Activated naive CD4-positive, alpha-beta T cell (primary cell): ENCODE measurements around the gene AFF4.
A peak's percentile ranks its signal among the peaks of the same experiment; 100 is the strongest.

Experiments used
- DNase-seq, 4 experiments: peaks; one replicate each; lab custom pipeline; 2025; lab: John Stamatoyannopoulos, UW

Gene AFF4

DNA sequence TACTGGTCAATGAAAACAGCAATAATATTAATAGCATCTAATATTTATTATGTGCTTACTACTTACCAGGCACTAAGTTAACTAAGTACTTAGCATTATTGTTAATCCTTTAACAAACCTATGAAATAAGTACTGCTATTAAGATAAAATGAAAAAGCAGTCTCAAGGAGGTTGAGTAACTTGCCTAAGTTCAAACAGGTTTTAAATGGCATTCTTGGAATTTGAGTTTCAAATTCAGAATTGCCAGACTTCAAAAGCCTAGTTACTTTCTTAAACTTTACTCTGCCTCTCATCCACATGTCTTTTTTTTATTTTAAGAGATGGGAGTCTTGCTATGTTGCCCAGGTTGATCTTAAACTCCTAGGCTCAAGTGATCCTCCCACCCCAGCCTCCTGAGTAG, 73.9 kb downstream of the AFF4 start:
- no peak for DNase-seq

DNA sequence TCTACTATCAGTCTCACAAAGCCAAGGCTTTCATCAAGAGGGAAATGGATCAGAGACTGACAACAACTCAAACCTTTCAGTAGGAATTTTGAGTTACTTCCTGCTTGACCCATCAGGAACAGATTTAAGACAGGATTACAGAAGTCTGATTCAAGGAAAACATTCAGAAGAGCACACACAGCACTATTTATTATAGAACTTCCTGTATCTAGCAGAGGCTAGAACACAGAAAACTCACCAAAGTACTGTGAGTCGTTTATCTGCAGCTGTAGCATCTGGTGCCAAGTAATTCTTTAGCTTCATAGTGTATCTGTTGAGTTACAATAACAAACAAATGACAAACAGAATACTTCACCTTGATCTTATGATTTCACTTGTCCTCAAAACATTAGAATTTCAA, 76.2 kb downstream of the AFF4 start:
- DNase-seq, result no peak

DNA sequence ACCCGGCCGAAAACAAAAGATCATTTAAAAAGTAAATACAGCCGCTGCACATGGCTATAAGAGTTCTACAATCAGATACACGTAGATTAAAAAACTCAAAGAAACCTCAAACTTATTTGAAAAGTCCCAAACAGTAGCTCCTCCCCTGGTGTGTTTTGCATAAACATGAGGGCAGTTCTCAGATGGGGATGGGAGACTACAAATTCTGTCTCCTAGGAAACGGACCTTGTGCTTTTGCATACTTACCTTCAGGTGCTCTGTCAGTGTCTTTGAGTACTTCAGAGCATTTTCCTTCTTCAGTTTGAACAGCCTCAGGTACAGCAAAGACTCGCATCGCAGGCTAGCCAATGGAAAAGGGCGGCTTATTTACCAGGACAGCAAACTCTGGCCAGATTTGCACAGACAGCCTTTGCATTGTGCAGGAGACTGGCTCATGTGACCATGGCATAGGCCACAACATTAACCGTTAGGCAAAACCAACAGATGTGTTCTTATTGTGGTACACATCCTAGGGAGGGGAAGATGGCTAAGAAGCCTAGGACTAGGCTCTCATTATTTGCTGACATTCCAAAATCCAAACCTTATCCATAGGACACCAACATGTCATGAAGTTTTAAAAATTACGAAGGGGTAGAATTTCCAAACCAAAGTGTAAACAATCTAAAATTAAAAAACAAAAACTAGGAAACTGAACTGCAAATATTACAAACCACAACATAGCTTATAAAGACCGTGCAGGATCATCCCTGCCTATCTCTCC, 77.2 kb downstream of the AFF4 start:
- no peak for DNase-seq

DNA sequence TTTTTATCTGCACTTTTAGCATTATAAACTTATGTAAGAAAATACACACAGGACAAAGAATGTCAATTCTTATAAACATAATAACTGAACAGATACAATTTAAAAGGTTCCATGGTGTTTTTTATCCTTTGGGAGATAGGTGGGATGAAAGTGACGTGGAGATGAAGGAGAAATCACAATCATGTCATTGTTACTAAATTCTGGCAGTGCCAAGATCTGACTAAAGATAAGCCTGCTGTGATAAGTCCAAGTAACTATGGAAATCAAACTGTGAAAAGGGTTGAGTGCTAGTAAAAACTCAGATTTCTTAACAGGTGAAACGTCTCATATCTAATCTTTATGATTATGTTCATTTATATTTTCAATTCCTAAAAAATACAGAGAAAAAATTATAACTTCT, 78.9 kb downstream of the AFF4 start:
- DNase-seq, result no peak

DNA sequence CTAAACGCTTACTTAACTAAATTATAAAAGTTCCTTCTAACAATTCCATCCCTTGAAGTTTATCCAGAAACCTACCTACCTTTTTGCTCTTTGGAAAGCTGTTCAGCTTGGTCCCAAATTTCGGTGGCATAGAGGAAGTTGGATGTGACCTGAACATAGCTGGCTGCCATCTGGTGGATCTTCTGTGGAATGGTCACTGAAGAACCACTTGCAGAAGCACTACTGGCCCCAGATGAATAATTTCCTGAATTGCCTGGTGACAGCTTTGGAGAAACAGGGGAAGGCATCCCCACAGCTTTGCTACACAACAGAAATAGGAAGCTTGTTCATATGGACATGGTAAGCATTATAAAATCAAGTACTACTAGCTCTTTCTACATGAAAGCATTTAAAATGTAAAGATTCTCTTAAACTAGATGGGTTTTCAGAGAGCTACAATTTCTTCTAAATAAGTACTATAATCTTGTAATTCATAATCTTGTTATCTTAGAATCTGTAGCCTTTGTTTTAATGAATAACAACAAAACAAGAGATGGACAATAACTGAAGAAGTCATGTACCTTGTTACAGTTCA, 80.1 kb downstream of the AFF4 start:
- DNase-seq, result no peak

DNA sequence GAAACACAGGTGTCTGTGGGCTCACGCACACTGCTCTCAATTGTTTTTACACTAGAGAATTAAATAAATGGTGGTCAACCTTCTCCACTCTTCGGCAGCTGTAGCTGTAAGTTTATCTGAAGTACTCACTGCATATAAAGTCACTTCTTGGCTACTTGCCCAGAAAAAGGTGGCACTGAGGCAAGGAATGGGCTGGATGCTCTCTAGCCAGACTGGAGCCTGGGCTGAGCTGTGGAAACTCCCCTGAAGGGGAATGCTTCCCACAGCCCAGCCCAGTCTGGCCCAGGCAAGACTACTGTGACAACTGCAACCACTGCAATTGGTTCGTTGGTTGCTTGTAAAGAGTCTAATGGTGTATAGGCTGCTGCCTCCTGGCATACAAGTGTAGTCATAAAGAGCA, 85.5 kb downstream of the AFF4 start:
- no peak for DNase-seq

DNA sequence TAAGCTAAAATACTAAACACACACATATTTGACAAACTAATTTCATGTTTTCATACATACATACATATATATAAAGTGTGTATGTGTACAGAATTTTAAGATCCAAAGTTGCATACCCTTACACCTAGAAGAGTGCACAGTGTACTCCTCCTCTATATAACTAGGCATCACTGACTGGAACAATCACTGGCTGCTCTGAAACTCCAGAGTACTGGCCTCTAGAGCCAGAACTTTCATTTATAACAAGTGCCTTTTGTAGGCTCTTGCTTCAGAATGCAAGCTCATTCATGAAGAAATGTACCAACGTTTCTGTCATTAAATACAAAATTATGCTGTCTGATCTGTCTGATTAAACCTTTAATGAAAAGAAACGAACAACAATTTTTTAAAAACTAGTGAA, 86.0 kb downstream of the AFF4 start:
- no peak for DNase-seq

DNA sequence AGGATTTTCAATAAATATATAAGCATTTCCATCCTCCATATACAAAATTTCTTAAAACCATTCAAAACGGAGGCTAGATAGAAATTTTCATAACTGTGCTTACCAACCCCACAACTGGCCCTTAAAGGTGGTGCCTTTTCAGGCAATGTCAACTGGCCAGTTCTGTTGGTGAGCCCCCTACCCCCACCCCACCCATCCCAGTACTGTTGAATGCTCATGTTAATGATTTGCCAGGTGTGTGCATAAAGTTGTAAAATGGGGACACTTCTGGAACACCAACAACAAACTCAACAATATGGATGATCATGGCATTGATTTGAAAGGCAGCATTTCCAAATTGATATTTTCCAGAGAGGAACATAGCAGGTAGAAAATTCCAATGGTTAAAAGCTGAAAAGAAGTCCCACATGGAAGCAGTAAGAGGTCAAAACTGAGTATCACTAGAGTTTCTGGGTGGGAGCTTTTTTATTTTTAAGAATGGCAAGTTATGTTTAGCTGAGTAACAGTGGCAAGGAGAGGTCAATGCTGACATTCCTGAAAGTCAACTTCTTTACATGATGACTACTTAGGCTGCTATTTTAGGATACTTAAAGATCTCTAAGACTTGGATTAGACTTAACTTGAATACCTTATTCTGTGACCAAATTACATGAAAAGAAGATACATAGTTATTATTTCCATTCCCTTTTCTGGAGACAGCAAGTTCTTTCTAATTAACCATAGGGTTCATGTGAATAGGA, 87.2 kb downstream of the AFF4 start:
- DNase-seq, result no peak

DNA sequence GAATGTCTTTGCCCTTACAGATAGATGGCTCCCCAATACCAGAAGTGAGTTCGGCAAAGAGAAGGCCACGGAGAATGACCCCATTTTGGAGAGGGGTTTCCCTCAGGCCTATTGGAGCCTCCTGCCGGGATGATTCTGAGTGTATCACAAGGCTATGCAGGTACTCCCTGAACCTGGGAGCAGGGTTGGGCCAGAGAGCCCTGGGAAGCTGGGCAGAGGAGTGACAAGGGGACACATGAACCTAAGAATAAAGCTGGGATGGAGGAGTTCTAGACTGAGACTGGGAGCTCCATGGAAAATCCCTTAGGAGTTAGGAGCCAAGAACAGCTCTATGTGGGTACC, 89.5 kb downstream of the AFF4 start:
- DNase-seq, result no peak

DNA sequence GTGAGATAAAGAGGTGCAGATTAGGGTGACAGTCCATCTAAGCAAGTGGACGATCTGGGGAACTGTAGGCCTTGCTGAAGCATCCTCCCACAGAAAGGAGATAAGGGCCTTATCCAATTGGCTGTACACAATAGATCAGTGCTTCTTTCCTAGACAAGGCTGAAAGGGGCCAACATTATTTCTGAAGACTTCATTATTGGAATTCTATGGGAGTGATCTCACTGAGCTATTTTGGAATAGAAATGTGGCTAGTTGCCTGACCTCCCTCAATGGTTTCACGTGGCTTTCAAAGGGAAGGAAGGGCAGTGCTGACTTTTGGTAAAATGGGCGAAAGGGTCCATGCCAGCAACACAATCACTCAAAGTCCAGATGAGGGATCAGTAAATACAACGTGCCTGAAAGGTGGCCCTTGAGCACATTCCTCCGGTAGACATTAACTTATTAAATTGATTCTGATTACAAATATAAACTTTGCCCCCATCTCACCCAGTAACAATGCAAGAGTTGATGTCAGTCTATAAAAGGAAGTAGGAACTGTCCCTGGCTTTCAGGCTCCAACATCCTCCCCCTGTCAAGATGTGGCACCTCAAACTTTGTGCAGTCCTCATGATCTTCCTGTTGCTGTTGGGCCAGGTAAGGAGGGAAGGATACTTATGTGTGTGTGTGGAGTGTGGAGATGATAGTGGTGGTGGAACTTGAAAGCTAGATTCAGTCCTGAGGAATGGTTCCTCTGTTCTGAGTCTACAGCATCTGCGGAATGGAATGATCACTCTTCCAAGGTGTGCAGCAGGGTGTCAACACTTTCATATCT, 90.1 kb downstream of the AFF4 start, which contains the start of gene LEAP2:
TSS of gene LEAP2 (plus strand) at position 550 of the 811 bp plus-strand sequence. CDS start at position 577, 27 bp downstream.
- no peak for DNase-seq

DNA sequence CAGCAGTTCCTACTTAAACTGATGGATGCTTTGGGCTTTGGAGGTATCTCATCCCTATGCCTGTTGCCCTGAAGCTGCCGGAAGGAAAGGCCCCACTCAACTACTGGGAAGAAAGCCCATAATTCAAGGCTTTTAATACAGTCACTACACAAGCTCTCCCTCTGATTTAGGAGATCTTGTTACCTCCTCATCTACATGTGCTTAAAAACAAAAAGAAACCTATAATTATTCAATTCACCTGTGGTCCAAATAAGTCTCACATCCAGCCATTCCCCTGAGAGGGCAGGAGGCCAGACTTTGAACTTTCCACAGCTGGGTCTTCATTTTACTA, 90.7 kb downstream of the AFF4 start:
- no peak for DNase-seq

DNA sequence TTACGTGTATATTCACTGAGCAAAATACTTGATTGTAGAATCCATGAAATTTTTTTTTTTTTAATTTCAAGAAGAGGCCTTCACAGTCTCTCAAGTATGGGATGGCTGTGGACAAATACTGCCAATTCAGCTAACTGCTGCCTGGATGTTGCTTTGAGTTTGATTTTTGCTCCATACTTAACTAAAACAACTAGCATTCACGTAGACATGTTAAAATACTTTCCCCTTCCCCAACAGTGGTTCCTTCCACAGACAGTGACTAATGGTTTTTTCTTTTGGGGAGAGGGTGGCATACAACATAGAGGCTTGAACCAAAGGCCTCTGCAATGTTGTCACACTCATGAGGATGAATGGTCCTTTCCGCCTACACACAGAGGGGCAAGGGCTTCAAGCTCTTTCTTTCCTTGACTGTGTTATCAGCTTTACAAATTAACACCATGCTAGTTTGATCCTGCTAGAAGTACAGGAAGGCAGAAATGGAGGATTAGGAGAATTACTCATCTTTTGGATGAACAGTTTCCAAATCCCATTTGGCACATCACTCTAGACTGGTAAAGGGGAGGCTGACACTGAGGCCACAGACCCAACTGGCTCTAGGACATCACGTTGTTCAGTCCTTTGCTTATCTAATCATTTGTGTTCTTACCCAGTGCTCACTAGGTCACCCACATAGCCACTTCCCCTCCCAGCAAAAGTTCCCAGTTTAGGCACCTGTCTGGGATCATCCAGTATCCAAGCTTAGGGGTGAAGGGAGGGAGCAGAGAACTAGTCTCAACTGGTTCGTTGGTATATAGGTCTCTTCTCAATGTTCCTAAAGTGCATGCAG, 91.8 kb downstream of the AFF4 start:
- DNase-seq, result no peak

DNA sequence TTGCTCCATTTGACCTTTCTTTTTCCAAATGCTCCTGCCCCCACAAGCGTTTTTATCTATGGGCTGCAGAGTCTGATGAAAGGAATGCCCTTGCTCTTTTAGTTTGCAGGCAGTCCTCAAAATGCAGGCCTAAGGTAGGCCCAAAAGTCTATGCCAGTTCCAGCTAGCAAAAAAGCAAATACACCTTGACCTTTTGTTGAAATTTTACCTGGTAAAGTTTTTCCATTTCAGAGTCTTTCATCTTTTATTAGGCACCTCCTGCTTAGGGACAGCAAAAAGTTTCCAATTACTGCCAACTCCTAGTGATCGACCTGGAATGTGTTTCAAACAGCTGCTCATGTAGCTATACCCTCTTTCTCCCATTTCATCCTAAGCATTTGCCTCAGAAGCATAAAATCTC, 92.6 kb downstream of the AFF4 start:
- no peak for DNase-seq

DNA sequence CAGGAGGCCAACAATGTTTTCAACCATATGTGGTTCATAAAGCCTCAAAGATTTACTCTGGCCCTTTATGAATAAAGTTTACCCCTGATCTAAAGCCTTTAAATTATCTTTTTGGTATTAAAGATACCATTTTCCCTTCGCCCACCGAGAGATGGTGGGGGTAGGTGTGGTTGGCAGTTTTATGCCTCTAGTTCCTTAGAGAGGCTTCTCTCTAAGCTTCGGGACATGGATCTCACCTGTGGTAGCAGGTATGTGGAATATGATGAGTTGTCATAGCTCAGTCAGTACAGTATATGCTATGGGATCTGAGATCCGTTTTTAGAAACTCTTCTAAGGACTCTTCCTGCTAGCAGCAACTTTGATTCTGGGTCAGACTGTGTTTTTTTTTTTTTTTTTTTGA, 94.7 kb downstream of the AFF4 start:
- no peak for DNase-seq

DNA sequence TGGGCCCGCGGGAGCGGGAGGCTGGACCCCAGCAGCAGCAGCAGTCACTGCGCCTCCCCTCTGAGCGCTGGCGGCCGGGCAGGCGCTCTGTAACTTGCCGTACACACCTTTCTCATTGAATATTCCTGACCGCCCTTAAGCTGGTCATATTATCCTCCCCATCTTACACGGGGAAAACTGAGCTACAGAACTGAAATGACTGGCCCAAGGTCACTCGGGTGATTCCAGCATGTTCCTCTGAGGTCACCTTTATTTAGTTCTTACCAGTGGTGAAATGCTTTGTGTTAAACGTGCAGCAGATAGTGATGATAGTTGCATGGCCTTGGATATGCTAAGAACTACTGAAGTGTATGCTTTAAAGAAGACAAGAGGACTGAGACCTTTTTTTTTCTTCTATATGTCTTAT, 96.4 kb downstream of the AFF4 start:
- DNase-seq, result no peak

DNA sequence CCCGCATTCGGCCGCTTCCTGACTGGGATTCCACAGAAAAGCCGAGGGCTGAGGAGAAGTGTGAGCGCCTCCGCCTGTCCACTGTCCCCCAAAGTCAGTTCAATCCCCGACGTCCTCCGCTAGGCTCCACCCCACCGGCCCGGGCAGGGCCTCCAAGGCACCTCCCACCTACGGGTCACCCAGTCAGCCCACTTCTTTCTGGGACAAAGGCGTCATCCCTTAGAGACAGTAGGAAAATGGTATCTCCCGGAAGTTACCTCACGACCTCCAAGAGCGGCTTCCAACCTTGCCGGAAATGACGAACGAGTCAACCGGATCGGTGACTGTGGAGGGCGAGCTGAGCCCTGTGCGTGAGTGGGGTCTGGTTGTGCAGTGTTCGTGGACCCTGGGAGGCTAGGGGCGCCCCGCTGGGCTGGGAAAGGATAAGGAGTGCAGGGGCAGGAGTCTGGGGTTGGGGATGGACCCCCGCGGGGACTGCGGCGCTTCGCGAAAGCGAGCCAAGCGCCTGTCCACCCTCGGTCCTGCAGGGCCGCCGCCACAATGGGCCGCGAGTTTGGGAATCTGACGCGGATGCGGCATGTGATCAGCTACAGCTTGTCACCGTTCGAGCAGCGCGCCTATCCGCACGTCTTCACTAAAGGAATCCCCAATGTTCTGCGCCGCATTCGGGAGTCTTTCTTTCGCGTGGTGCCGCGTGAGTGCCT, 96.9 kb downstream of the AFF4 start, which contains the start of the genes GDF9 and UQCRQ:
TSS of gene GDF9 (minus strand) at position 128 of the 704 bp plus-strand sequence. CDS start 1,936 bp downstream, outside the sequence.
TSS of gene UQCRQ (plus strand) at position 301 of the 704 bp plus-strand sequence. CDS start at position 541, 240 bp downstream.
- DNase-seq, result peak; percentile 59 to 71 (median 69)

DNA sequence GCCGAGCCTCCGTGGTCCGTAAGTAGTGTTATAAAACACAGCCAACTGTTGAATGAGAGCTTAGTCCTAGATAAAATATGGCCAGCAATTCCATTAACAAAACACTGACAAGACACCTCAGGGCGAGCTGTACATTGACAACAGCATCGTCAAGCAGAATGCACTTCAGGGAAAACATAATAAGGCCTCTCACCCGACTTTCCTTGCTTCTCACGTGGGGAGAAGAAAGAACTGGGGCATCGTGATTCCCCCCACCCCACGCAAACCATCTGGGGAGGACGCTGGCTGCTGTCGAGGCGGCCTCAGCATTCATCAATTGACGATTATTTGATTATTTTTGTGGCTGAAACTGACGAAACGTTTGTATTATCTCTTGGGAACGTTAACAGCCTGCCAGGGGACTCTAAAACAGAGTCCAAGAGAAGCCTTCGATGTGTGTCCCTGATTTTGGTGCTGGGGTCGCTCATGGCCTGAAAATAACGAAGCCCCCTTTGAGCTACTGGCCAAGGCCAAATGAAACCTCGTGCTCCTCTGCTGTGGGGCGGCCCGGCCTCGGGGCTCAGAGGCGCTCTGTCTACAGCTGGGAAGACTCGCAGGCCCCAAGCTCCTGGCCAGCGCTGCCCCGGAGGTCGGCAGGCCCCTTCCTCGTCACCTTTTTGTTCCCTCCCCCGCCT, 97.6 kb downstream of the AFF4 start:
- no peak for DNase-seq

DNA sequence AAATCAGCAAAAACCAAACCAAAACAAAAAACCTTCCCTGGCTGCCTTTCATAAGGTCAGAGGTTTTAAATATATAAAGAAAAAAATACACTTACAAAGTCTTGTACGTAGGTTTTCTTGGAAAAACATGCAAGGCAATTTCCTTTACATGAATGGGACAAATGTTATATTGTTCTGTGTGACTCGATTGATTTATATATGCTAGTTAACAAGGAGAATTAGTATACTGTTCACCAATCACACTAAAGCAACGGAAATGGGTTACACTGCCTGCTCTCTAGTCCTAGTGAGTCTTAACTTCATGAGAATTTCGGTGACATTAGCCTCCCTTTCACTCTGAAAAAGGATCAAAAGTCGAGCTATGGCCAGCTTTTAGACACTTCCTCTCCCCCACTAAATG, 102.7 kb downstream of the AFF4 start:
- no peak for DNase-seq

DNA sequence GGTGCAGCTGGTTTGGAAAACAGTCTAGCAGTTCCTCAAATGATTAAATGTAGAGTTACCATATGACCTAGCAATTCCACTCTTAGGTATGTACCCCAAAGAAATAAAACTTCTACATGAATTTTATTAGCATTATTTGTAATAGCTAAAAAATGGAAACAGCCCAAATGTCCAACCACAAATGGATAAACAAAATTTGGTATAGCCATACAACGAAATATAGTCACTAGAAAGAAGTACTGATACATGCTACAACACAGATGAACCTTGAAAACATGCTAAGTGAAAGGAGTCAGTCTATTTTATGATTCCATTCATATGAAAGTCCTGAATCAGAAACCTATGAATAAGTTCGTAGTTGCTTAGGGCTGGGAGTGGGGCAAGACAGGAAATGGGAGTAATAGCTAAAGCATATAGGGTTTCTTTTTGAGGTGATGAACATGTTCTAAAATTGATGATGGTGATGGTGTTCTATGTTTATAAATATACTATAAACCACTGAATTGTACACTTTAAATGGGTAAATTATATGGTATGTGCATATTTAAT, 103.5 kb downstream of the AFF4 start:
- DNase-seq, result no peak

DNA sequence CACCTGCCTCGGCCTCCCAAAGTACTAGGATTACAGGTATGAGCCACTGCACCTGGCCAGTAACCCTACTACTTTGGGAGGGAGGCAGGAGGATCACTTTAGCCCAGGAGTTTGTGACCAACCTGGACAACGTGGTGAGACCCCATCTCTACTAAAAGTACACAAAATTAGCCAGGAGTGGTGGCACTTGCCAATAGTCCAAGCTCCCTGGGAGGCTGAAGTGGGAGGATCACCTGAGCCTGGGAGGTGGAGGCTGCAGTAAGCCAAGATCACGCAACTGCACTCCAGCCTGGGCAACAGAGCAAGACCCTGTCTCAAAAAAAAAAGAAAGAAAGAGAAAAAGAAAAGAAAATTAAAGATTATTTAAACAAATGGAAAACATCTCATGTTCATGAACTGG, 107.4 kb downstream of the AFF4 start:
- DNase-seq, result no peak
